Ishikawa (cell line): ENCODE measurements around the gene HCRTR2.

Source experiments
- MAX ChIP-seq: IDR thresholded peaks from 2 replicates; pipeline ENCODE4 v1.6.1; 2012
- TCF12 ChIP-seq: IDR thresholded peaks from 2 replicates; pipeline ENCODE4 v1.6.1; 2012; ENCODE audit warnings: low read depth

- TF ChIP-seq MAX (no peak), TCF12 (no peak)
Observed at GRCh38 chr6:55299286-55299985, 125.1 kb downstream of the HCRTR2 start.
